GM12865 (cell line): ENCODE data around the gene BRSK2.

Experiments used
- DNase-seq: peaks from one replicate; pipeline ENCODE4 v3.0.0; 2010; ENCODE audit warnings: low read depth
- H3K4me3 ChIP-seq: 2 replicates; pipeline ENCODE4 v1.5.1; 2011; ENCODE audit warnings: mild to moderate bottlenecking, low read depth, low read length, control low read depth
- TF ChIP-seq, protein P1 (sequence below): IDR thresholded peaks from 2 replicates; pipeline ENCODE4 v1.5.1; 2011; ENCODE audit warnings: low read length, control low read depth, low read depth, inconsistent platforms; ENCODE audit not compliant: insufficient read depth; ENCODE audit errors: missing control alignments

The BRSK2 gene

DNA sequence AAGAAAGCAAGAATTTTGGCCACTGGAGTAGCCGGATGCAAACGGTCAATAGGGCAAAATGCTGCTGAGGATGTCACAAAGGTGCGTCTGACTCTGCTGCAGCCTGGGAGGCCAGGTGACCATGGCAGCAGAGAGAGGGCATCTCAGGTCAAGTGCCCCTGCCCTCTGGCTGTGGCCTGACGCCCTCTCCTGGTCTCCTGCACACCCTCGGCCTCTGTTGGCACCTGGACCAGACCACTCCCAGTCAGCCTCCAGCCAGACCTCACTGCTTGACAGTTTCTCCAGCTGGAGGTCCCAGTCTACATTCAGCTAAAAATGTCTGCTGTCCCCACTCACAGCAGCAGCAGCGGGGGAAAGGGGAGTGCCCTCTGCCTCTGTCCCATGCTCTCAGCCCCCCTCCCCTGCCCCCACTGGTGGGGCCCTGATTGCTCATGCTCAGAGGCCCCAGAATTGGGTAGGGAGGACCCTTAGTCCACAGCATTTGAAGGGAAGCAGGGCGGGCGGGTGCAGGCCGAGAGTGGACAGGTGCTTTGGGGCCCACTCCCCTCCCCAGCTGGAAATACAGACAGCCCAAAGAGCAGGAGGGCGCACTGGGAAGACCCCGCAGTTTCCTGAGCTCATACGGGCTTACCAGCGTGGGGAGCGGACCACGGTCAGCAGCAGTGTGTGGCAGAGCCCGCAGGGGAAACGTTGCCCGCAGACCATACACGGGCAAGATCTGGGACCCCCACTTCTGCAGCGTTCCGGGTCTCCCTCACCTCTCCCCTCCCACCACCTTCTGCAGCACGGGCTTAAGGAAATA, 1.6 kb upstream of the BRSK2 start:
- no peak for DNase-seq
- no peak overlapping the region for H3K4me3 ChIP-seq
- TF ChIP-seq, protein P1, sequence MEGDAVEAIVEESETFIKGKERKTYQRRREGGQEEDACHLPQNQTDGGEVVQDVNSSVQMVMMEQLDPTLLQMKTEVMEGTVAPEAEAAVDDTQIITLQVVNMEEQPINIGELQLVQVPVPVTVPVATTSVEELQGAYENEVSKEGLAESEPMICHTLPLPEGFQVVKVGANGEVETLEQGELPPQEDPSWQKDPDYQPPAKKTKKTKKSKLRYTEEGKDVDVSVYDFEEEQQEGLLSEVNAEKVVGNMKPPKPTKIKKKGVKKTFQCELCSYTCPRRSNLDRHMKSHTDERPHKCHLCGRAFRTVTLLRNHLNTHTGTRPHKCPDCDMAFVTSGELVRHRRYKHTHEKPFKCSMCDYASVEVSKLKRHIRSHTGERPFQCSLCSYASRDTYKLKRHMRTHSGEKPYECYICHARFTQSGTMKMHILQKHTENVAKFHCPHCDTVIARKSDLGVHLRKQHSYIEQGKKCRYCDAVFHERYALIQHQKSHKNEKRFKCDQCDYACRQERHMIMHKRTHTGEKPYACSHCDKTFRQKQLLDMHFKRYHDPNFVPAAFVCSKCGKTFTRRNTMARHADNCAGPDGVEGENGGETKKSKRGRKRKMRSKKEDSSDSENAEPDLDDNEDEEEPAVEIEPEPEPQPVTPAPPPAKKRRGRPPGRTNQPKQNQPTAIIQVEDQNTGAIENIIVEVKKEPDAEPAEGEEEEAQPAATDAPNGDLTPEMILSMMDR = peak; percentile 4

DNA sequence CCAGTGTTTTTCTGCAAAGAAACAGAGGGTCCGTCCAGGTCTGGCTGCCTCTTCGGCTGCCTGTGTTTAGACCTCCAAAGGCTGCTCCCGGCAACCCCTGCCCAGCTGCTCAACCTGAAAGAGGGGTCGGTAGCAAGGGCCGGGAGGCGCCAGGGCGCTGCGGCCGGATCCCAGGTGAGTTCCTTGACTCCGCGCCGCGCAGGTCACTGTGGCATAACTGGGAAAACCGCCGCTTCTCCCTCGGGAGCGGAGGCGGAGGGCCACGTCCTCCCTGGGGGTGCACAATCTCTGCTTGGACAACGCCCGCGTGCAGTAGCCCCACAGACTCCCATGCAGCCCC, 1.0 kb upstream of the BRSK2 start:
- no peak for DNase-seq
- H3K4me3 ChIP-seq = no peak overlapping the region
- TF ChIP-seq, protein P1 = no peak

DNA sequence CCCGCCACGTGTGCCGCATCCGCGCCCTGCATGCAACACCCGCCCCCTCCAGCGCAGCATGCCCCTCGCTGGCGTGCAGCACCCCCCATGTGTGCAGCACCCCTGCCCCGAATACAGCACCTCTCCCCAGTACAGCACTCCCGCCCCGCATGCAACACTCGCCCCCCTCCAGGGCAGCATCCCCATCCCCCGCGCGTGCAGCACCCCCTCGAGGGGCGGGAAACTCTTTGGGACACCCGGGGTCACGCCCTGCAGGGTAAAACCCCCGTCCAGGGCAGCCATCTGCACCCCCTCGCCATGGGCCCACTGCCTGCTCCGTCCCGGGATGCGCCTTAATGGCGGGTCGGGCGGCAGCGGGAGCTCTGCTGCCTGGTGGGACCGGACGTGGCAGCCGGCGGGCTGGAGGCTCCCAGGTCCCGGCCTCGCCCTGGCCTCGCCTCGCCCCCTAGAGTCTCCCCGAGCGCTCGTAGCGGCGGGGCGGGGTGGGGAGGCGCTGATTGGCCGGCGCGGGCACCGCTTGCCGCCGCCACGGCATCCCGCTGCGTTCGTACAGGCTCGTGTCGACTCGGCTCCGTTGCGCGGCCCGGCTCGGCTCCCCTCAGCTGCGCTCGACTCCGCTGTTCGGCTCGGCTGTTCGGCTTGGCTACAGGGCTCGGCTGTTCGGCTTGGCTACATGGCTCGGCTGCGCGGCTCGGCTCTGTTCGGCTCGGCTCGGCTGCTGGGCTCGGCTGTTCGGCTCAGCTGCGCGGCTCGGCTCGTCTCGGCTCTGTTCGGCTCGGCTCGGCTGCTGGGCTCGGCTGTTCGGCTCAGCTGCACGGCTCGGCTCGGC, 417 bp upstream of the BRSK2 start:
- H3K4me3 ChIP-seq = peak overlapping the region; percentile 54
- TF ChIP-seq, protein P1 = peak; percentile 2
- DNase-seq = peak; percentile 95

DNA sequence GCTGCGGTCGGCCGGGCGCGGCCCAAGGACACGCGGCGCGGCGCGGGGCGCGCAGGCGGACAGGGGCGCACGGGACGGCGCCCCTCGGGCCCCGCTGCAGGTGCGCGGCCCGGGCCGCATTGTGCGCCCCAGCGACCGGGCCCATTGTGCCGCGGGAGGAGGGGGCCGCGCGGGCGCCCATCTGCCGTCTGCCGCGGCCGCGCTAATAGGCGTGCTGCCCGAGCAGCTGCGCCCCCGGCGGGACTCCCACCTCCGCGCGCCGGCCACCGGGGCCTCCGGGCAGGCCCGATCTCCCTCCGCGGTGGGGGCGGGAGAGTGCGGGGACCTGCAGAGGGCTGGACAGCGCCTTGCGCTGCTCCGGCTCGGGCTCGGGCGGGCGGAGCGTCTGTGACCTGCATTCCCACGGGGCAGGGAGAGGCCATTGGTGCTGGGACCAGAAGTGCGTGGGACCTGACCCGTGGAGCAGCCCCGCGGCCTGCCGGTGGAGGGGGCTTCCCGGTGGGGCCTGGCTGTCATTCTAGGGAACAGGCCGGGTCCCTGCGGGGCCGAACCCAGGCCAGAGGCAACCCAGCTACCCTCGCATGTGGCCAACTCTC, 933 bp downstream of the BRSK2 start:
- TF ChIP-seq, protein P1 = no peak
- no peak overlapping the region for H3K4me3 ChIP-seq
- DNase-seq = no peak

DNA sequence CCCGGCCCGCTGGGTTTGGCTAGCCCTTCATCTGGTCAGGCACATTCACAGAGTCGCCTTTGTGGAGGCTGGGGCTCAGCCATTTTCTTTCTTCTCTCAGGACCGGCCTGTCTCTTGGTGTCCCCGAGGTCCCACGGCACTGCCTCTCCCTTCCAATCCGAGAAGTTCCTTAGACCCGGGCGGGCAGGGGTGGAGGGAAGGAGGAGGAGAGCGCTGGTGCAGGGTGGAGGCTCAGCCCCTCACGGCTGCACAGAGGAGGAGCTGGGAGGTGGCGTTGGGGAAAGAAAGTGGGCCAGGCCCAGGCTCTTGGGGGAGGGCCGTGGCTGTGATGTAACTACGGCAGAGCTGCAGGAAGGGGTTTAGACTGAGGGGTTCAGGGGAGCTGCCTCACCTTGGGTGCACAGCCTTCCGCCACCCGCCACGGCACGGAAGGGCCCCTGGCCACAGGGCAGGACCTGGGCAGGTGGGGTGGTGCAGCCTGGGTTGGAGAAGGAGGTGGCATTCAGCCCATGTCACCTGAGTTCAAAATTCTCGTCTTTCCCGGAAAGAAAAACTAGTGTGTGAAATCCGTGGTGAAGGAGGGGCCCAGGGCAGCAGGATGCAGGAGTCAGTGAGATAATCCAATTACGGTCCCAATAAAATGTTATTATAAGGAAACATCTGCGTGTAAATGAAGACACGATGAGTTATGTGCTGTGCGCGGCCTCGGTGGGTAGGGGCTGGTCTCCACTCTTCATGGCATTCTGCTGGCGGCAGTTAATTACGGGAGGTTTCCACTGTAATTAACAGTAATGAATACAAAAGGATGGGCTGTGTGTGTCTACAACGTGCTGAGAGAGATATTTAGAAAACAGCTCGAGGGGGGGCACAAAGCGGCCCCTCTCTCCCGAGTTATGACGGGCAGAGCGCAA, 1.7 kb downstream of the BRSK2 start:
- no peak overlapping the region for H3K4me3 ChIP-seq
- TF ChIP-seq, protein P1 = no peak
- DNase-seq = no peak

DNA sequence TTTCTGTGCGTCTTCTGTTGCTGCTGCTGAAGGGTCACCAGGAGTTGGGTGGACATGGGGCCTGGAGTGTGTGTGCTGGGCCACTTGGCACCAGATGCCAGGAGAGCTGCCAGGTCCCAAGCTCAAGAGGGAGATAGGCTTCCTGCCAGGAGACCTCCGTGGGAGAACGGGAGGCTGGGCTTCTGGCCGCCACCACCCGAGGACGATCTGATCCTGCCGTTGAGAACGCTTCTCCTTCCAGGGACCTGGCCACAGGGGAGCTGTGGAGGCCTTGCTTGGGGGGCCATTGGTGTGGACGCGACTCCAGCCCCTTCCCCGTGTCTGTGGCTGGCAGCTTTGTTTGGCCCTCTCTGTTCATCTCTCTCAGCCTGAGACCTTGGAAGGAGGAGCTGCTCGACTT, 2.4 kb downstream of the BRSK2 start:
- DNase-seq = no peak
- H3K4me3 ChIP-seq = no peak overlapping the region
- TF ChIP-seq, protein P1 = no peak
